Measurements from ENCODE around the gene SYT15.
"Not testable (repeated sequence)": the region's sequence is repeated elsewhere in the genome, so short reads cannot be mapped to it uniquely, and the experiment has no call there.

GRCh38 chr10:46596570-46596969, 17.6 kb downstream of the SYT15 start:
- TF ChIP-seq, protein P1, sequence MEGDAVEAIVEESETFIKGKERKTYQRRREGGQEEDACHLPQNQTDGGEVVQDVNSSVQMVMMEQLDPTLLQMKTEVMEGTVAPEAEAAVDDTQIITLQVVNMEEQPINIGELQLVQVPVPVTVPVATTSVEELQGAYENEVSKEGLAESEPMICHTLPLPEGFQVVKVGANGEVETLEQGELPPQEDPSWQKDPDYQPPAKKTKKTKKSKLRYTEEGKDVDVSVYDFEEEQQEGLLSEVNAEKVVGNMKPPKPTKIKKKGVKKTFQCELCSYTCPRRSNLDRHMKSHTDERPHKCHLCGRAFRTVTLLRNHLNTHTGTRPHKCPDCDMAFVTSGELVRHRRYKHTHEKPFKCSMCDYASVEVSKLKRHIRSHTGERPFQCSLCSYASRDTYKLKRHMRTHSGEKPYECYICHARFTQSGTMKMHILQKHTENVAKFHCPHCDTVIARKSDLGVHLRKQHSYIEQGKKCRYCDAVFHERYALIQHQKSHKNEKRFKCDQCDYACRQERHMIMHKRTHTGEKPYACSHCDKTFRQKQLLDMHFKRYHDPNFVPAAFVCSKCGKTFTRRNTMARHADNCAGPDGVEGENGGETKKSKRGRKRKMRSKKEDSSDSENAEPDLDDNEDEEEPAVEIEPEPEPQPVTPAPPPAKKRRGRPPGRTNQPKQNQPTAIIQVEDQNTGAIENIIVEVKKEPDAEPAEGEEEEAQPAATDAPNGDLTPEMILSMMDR (IDR thresholded peaks at IDR 0.05) = not testable (repeated sequence)
- TF ChIP-seq POLR2A (IDR thresholded peaks at IDR 0.05) = not testable (repeated sequence)
